Choroid plexus epithelial cell (primary cell): Measurements from ENCODE around the gene FERMT3.

ENCODE experiments used
- DNase-seq: peaks from one replicate; pipeline ENCODE4 v3.0.0-alpha.2; 2010; ENCODE audit warnings: low read depth
- H3K4me3 ChIP-seq: 2 replicates; pipeline ENCODE4 v1.5.1; 2011; ENCODE audit warnings: low read depth, mild to moderate bottlenecking, control low read depth, low read length, moderate library complexity
- TF ChIP-seq, protein P1 (sequence below): conservative IDR thresholded peaks from 2 replicates; pipeline ENCODE4 v1.5.1; 2011; ENCODE audit warnings: low read depth, mild to moderate bottlenecking, control low read depth, inconsistent platforms, low read length, moderate library complexity

The FERMT3 gene

DNA sequence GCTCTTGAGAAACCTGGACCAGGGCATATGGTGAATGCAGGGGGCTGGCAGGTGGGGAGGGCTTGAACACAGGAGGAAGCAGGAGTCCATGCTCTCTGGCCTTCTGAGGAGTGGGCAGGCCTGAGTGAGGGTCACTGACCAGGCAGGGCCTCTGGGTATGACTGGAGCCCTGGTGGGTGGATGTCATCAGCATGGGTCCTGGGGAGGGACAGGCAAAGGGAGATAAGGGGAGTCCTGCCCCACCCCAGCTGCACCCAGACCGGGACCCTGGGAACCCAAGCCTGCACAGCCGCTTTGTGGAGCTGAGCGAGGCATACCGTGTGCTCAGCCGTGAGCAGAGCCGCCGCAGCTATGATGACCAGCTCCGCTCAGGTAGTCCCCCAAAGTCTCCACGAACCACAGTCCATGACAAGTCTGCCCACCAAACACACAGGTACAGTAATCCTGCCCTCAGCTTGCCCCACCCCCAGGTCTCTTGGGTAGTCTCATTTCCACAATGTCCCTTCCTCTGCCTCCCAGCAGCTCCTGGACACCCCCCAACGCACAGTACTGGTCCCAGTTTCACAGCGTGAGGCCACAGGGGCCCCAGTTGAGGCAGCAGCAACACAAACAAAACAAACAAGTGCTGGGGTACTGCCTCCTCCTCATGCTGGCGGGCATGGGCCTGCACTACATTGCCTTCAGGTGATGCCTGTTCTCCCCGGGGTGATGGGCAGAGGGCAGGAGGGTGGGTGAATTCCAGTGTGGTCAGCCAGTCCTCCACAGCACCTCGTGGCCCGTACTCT, 25.9 kb downstream of the FERMT3 start:
- TF ChIP-seq, protein P1, sequence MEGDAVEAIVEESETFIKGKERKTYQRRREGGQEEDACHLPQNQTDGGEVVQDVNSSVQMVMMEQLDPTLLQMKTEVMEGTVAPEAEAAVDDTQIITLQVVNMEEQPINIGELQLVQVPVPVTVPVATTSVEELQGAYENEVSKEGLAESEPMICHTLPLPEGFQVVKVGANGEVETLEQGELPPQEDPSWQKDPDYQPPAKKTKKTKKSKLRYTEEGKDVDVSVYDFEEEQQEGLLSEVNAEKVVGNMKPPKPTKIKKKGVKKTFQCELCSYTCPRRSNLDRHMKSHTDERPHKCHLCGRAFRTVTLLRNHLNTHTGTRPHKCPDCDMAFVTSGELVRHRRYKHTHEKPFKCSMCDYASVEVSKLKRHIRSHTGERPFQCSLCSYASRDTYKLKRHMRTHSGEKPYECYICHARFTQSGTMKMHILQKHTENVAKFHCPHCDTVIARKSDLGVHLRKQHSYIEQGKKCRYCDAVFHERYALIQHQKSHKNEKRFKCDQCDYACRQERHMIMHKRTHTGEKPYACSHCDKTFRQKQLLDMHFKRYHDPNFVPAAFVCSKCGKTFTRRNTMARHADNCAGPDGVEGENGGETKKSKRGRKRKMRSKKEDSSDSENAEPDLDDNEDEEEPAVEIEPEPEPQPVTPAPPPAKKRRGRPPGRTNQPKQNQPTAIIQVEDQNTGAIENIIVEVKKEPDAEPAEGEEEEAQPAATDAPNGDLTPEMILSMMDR, result no peak
- DNase-seq, result no peak
- no peak overlapping the region for H3K4me3 ChIP-seq

DNA sequence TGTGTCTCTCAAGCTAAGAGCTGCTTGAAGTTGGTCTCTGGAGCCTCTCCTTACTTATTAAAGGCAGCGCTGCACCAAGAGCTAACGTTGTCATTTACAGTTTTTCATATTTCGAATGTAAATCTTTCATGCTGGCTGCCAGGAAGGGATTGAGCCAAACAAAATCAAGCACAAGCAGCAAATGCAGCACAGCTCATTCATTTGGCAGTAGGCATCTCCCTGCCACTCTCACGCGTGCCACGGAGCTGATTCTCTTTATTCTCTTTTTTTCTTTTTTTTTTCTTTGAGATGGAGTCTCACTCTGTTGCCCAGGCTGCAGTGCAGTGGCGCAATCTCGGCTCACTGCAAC, 26.4 kb downstream of the FERMT3 start:
- DNase-seq, result no peak
- H3K4me3 ChIP-seq, result no peak overlapping the region
- TF ChIP-seq, protein P1, result no peak

DNA sequence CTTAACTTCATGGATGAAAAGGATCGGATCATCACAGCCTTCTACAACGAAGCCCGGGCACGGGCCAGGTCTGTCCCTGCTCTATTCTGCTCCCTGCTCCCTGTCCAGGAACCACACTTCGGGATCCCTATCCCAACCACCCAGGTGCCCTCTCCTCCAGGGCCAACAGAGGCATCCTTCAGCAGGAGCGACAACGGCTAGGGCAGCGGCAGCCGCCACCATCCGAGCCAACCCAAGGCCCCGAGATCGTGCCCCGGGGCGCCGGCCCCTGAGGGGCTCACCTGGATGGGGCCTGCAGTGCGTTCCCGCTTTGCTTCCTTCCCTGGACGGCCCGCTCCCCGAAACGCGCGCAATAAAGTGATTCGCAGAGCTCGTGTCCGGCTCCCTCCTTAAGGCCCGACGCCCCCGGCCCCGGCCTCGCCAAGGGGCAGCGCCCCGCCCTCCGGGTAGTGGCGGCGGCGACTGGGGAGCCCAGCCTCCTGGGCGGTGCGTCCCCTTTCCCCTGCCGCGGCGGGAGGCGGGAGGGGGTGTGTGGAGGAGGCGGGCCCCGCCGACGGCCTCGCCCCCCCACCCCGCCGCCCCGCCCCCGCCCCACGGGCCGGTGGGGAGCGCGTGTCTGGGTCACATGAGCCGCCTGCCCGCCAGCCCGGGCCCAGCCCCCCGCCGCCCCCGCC, 27.5 kb downstream of the FERMT3 start, which contains the start of gene VEGFB:
VEGFB (plus strand) TSS at position 672 of the 674 bp plus-strand sequence. CDS start 250 bp downstream, outside the sequence.
- peak within 1 kb of the TSS; percentile 67 for H3K4me3 ChIP-seq
- DNase-seq, result no peak
- TF ChIP-seq, protein P1, result no peak

DNA sequence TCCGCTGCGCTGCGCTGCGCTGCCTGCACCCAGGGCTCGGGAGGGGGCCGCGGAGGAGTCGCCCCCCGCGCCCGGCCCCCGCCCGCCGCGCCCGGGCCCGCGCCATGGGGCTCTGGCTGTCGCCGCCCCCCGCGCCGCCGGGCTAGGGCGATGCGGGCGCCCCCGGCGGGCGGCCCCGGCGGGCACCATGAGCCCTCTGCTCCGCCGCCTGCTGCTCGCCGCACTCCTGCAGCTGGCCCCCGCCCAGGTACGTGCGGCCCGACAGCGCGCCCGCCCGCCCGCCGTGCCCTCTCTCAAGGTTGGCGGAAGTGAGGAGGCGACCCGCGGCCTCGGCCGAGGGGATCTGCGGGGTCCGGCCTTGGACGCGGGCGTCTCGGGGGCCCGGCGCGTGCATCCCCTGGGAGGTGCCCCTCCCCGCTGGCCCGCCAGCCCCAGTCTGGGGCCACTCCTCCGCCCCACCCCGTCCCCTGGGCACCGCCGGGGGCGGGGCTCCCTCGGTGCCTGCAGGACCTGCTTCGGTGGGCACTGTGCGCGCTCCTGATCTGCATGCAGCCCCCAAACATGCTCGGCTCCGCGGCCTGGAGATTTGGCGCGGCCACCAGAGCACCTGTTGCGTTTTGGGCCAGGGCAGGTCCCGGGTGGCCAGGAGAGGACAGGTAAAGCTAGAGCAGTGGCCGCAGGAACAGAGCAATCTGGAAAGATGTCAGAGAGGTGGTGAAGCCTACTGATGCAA, 28.3 kb downstream of the FERMT3 start:
- DNase-seq, result no peak
- TF ChIP-seq, protein P1, result no peak
- H3K4me3 ChIP-seq, result peak overlapping the region; percentile 67

DNA sequence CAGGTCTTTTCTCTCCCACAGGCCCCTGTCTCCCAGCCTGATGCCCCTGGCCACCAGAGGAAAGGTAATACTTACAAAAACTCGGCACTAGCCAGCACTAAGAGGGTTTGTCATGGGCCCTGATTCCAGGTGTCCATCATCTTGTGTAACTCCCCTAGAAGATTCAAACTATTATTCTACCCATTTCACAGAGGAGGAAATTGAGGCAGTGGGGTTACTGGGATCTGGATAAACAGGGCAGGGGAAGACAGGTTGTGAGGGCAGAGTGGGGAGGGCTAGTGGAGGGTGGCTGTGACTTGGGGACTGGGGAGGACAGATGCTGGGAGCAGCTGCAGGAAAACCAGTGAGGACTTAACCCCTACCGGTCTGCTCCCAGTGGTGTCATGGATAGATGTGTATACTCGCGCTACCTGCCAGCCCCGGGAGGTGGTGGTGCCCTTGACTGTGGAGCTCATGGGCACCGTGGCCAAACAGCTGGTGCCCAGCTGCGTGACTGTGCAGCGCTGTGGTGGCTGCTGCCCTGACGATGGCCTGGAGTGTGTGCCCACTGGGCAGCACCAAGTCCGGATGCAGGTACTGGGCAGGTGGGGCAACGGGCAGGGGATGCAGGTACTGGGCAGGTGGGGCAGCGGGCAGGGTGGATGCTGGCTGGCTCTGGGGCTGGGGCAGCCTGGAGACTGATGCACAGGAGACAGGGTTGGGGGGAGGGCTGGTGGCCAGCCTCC, 29.1 kb downstream of the FERMT3 start:
- DNase-seq, result no peak
- TF ChIP-seq, protein P1, result no peak
- peak overlapping the region; percentile 67 for H3K4me3 ChIP-seq

DNA sequence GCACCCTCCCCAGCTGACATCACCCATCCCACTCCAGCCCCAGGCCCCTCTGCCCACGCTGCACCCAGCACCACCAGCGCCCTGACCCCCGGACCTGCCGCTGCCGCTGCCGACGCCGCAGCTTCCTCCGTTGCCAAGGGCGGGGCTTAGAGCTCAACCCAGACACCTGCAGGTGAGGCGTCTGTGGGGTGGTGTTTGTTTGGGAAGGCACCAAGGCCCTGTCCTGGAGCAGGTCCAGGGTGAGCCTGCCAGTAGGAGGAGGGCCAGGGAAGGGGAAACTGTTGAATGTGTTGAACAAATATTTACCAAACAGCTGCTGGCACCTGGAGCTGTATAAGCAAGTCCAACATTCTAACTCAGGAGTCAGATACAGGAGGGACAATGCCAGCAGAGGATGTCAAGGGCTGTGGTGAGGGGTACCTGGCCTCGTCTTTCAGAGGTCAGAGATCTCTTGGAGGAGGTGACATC, 31.0 kb downstream of the FERMT3 start:
- no peak overlapping the region for H3K4me3 ChIP-seq
- TF ChIP-seq, protein P1, result no peak
- no peak for DNase-seq
